SH-SY5Y (cell line): ENCODE data around the gene MLC1.

Source experiments
- GATA2 ChIP-seq: IDR thresholded peaks from 2 replicates; pipeline ENCODE4 v1.6.1; 2011; ENCODE audit warnings: mild to moderate bottlenecking, low read depth, low read length
- GATA3 ChIP-seq: IDR thresholded peaks from 2 replicates; pipeline ENCODE4 v1.6.1; 2011; ENCODE audit warnings: low read depth, mild to moderate bottlenecking, low read length, moderate library complexity

- TF ChIP-seq GATA2 (no peak), GATA3 (no peak)
Observed at GRCh38 chr22:50016308-50016987, 68.8 kb downstream of the MLC1 start.
